VCaP (cell line): ENCODE measurements around the gene MRPL20.

ENCODE experiments used
- H3K27ac ChIP-seq: fragments of 450-650 bp; 2 replicates; pipeline ENCODE4 v1.5.1; 2017
- CTCF ChIP-seq: fragments of 450-650 bp; conservative IDR thresholded peaks from 2 replicates; pipeline ENCODE4 v1.5.1; 2017; ENCODE audit warnings: mild to moderate bottlenecking, moderate library complexity

Gene MRPL20

GRCh38 chr1:1397839-1398523 is 9.1 kb downstream of the MRPL20 start:
- no peak for TF ChIP-seq CTCF
- peak overlapping the region; percentile 95 for H3K27ac ChIP-seq

- TF ChIP-seq CTCF = no peak
- H3K27ac ChIP-seq = no peak overlapping the region
Measured at GRCh38 chr1:1395166-1395565, 11.9 kb downstream of the MRPL20 start.

DNA sequence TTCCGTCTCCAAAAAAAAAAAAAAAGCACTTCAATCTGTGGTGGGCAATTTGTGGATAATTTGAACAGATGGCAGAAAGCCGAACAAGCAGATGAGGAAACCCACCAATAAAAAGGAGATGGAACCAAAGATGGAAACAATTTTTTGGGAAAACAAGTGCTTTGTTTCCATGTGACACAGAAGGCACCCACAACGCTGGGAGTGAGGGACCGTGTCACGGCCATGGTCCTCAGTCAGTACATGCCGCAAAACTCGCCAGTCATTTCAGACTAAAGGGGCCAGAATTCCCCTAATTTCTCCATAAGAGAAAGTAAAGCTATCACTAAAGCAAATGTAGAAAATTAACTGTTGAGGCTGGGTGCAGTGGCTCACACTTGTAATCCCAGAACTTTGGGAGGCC is 13.0 kb downstream of the MRPL20 start:
- TF ChIP-seq CTCF = no peak
- no peak overlapping the region for H3K27ac ChIP-seq

- no peak overlapping the region for H3K27ac ChIP-seq
- no peak for TF ChIP-seq CTCF
Measured at GRCh38 chr1:1393428-1393827, 13.7 kb downstream of the MRPL20 start.

GRCh38 chr1:1393014-1393413 is 14.1 kb downstream of the MRPL20 start:
- no peak overlapping the region; the same call in 1 of the 2 replicates for H3K27ac ChIP-seq
- TF ChIP-seq CTCF = no peak

DNA sequence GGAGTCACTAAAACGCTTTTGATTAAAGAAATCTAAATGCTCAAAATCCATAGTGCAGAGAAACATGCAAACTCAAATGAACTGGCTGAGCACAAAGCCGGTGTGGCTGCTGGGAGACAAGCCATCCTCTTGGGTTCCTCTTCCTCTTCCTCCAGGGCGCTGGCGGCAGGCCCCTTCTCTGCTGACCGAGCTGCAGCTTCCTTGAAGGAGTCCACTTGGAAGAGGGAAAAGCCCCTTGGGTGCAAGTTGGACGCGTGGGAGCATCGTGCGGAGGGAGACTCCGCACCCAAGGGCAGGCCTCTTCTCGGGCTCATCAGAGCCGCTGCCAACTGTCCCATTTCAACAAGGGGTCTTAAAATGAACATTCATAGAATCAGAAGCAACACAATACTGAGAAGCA is 15.9 kb downstream of the MRPL20 start:
- TF ChIP-seq CTCF = no peak
- H3K27ac ChIP-seq = no peak overlapping the region

DNA sequence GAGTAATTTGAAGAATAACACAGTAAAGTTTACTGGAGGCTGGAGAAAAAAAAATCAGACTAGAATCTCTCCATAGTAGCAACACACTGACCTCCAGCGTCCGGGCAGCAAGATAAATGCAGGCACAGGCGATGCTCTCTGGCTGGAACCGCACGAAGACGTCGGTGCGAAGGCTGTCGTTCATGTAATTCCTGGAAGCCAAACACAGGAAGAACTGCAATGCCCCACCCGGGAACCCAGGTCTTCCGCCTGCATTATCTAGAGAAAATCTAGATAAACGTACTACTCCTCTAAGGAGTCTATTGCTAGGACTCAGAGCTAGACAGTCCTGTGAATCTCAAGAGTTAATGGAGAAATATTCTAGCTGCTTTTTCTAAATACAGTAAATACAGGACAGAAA is 16.4 kb downstream of the MRPL20 start:
- TF ChIP-seq CTCF = no peak
- no peak overlapping the region for H3K27ac ChIP-seq
